Heart left ventricle (tissue), 16 donors: ENCODE data around the gene DHFR. TPM values are rescaled to one million over a fixed set of nuclear protein-coding genes. Genes with fewer than 3 reads are reported as not detected.

Source experiments
- ATAC-seq, 4 donors: fragments of 200-7000 bp; cut with Tn5 transposase; one replicate each; pipeline ENCODE4 v1.9.1; 2020 to 2022; ENCODE audit warnings: moderate library complexity in 4 of 4, mild to moderate bottlenecking in 3 of 4, moderate number of reproducible peaks in 1 of 4
- DNase-seq, 5 donors: peaks; one replicate each; pipeline ENCODE4 v3.0.0-alpha.2; 2020
- H3K27ac ChIP-seq, 12 donors: fragments of 200-600 bp; sonication (generic) in 4 of 12; one replicate each; pipeline versions ENCODE4 v1.5.0 to v1.8.0; 2016 to 2022; ENCODE audit warnings: mild to moderate bottlenecking in 2 of 12
- H3K27me3 ChIP-seq, 9 donors: fragments of 200-600 bp; sonication (generic) in 2 of 9; one replicate each; pipeline versions ENCODE4 v1.5.1 to v1.8.0; 2016 to 2022; ENCODE audit warnings: mild to moderate bottlenecking in 3 of 9
- H3K36me3 ChIP-seq, 9 donors: fragments of 200-600 bp; sonication (generic) in 2 of 9; one replicate each; pipeline versions ENCODE4 v1.5.0 to v1.8.0; 2018 to 2022; ENCODE audit warnings: mild to moderate bottlenecking in 2 of 9
- H3K4me1 ChIP-seq, 12 donors: fragments of 200-600 bp; sonication (generic) in 4 of 12; one replicate each; pipeline versions ENCODE4 v1.5.0 to v1.8.0; 2016 to 2022; ENCODE audit warnings: mild to moderate bottlenecking in 3 of 12
- H3K4me3 ChIP-seq, 12 donors: fragments of 200-600 bp; sonication (generic) in 4 of 12; one replicate each; pipeline versions ENCODE4 v1.5.0 to v1.8.0; 2017 to 2022; ENCODE audit warnings: mild to moderate bottlenecking in 9 of 12, moderate library complexity in 4 of 12
- H3K9me3 ChIP-seq, 12 donors: fragments of 200-600 bp; sonication (generic) in 4 of 12; one replicate each; pipeline versions ENCODE4 v1.5.0 to v1.8.0; 2016 to 2022; ENCODE audit warnings: mild to moderate bottlenecking in 1 of 12
- CTCF ChIP-seq, 12 donors: fragments of 200-600 bp; sonication (generic) in 4 of 12; IDR thresholded peaks; one replicate each; pipeline versions ENCODE4 v1.5.0 to v1.8.0; 2018 to 2022; ENCODE audit warnings: antibody characterized with exemption in 12 of 12, mild to moderate bottlenecking in 5 of 12
- POLR2A ChIP-seq, 2 donors: fragments of 450-650 bp; IDR thresholded peaks; one replicate each; pipeline ENCODE4 v1.6.1; 2017; ENCODE audit warnings: antibody characterized with exemption in 2 of 2, mild to moderate bottlenecking in 2 of 2, moderate library complexity in 2 of 2
- WGBS, 4 donors: extraction: QIAGEN DNeasy Blood & Tissue Kit in 2 of 4; methylation state at CpG; one replicate each; pipeline versions ENCODE4 v1.1.5 to v1.1.7; 2013 to 2018; 5-methylcytosine and 5-hydroxymethylcytosine counted together
- intact Hi-C, 10 donors: fragments of 100-400 bp; cut with DNase I; formaldehyde crosslinking; loops; one replicate each; pipeline versions ENCODE4 v1.11.1 to v1.14.2; 2022
- polyA plus RNA-seq, 2 donors: library from polyadenylated mRNA; stranded (reverse); fragments of 200-250 nt; gene quantifications; one replicate each; pipeline ENCODE4 v1.2.3, GENCODE V29; 2013
- total RNA-seq, 9 donors: library from RNA; depleted of rRNA in 2 of 9; stranded (reverse); fragments of >200 nt in 2 of 9; fragmentation: NEBNext Ultra II Directional in 3 of 9; extraction: Animal tissue kit (Norgen Biotek cat#: 25700) in 3 of 9; gene quantifications; one replicate each; pipeline versions ENCODE4 v1.1.0 to v1.2.4, GENCODE V29; 2016 to 2023
- donor health status: ischemic (EF 13 %, LVEDD 7.1; RV severe dilation, severe dysfunction).
- donor health status: healthy with polysubstance abuse.
- donor health status: DM: no; HTN: yes; CAD: no.
- donor health status: DM: no; HTN: no; CAD: no.
- donor health status: ischemic (EF 25% LVEDD 6.9; RV normal size, moderate dysfunction).
- donor health status: ischemic (EF 25% LVEDD 5.7; RV mildly dilated, moderate dysfunction).
- donor health status: healthy.
- donor health status: DM: yes; HTN: yes; CAD: no.
- donor health status: ischemic (EF 35%, LVEDD 5.7; RV mildly dilated, moderate dysfunction).
- donor health status: nonischemic (EF 11% LVEDD 7.7; RV severe dilation, severe dysfunction).
- donor health status: DM: yes; HTN: yes; CAD: no.
- donor health status: PGD.
- donor health status: ischemic (EF 29% LVEDD 5.4; RV normal size, mild dysfunction).
- donor health status: nonischemic (EF 23%, LVEDD 6.1; RV moderate dilation, normal function).

The DHFR gene
- total and polyA plus RNA-seq, 11 donors, result 1.6 to 18.9 (median 9.6) TPM

- intact Hi-C loops, result no loop called here
- H3K27ac ChIP-seq, result no peak overlapping the region
- DNase-seq (no peak), ATAC-seq (no peak)
- H3K36me3 ChIP-seq, result no peaks in the 10 kb centered on the region
- 92 to 96% (median 95%) methylated on average over 2 of the region's 2 CpGs for WGBS, 4 donors
- H3K27me3 ChIP-seq, result peaks cover 0 to 12% (median 3%) of the 10 kb centered on the region in 9 donors
- H3K9me3 ChIP-seq, result no peaks in the 10 kb centered on the region
- H3K4me3 ChIP-seq, result no peak overlapping the region
- no peak for TF ChIP-seq CTCF (IDR thresholded peaks at IDR 0.05)
- no peak for TF ChIP-seq POLR2A (IDR thresholded peaks at IDR 0.05)
- H3K4me1 ChIP-seq, result no peaks in the 10 kb centered on the region
These were observed 75.7 kb downstream of the DHFR start for GRCh38 chr5:80579050-80579449.

- Histone ChIP-seq H3K9me3 (no peaks in the 10 kb centered on the region), H3K27ac (no peak overlapping the region), H3K4me1 (no peaks in the 10 kb centered on the region), H3K4me3 (no peak overlapping the region), H3K36me3 (no peaks in the 10 kb centered on the region), H3K27me3 (peaks cover 0 to 23% (median 11%) of the 10 kb centered on the region in 9 donors)
- WGBS, 4 donors, result 15 to 20% (median 17%) methylated on average over 5 of the region's 5 CpGs
- DNase-seq, result no peak
- ATAC-seq, result no peak
- intact Hi-C loops, result no loop called here
- no peak for TF ChIP-seq POLR2A (IDR thresholded peaks at IDR 0.05)
- no peak for TF ChIP-seq CTCF (IDR thresholded peaks at IDR 0.05)
These were observed 77.1 kb downstream of the DHFR start for GRCh38 chr5:80577707-80578106.

- Histone ChIP-seq H3K4me3 (no peak overlapping the region), H3K4me1 (no peaks in the 10 kb centered on the region), H3K27me3 (peaks cover 0 to 36% (median 21%) of the 10 kb centered on the region in 9 donors), H3K36me3 (no peaks in the 10 kb centered on the region), H3K27ac (no peak overlapping the region), H3K9me3 (no peaks in the 10 kb centered on the region)
- 82 to 89% (median 88%) methylated on average over 5 of the region's 5 CpGs for WGBS, 4 donors
- intact Hi-C loops, result no loop called here
- no peak for TF ChIP-seq CTCF (IDR thresholded peaks at IDR 0.05)
- no peak for TF ChIP-seq POLR2A (IDR thresholded peaks at IDR 0.05)
- DNase-seq (no peak), ATAC-seq (no peak)
These were observed 78.4 kb downstream of the DHFR start for GRCh38 chr5:80576383-80576782.

Other genes starting within 250 kb of the DHFR start
- gene ZFYVE16, start 246.9 kb downstream of the DHFR start, total RNA-seq, result 10 to 100 TPM; 16.1 to 53.2 (median 39.2) TPM
- 10 to 100 TPM; 10.3 to 17.8 TPM for gene ZFYVE16, start 246.9 kb downstream of the DHFR start, polyA plus RNA-seq
- gene FAM151B, start 166.9 kb downstream of the DHFR start, total RNA-seq, result 1 to 10 TPM; 1.2 to 2.3 (median 1.7) TPM
- 1 to 10 TPM in 1 of 2 donors, under 1 TPM in 1; 0.27 to 1.1 TPM for gene FAM151B, start 166.9 kb downstream of the DHFR start, polyA plus RNA-seq
- gene ANKRD34B, start 84.7 kb downstream of the DHFR start, total RNA-seq, result under 1 TPM in 1 of 9 donors, not detected in 8; 0.09 TPM
- not detected for gene ANKRD34B, start 84.7 kb downstream of the DHFR start, polyA plus RNA-seq
- 10 to 100 TPM in 4 of 9 donors, 1 to 10 TPM in 5; 6.0 to 15.8 (median 9.2) TPM for gene MSH3, start 331 bp downstream of the DHFR start, total RNA-seq
- 1 to 10 TPM; 2.9 to 4.8 TPM for gene MSH3, start 331 bp downstream of the DHFR start, polyA plus RNA-seq